Measurements from ENCODE around the gene LARGE1. TPM values are rescaled to one million over a fixed set of nuclear protein-coding genes. Genes with fewer than 3 reads are reported as not detected.

The LARGE1 gene
- total and polyA plus RNA-seq, 2 of the 4 experiments (the other 2 are of a cell fraction): 6.2 to 12.4 TPM

DNA sequence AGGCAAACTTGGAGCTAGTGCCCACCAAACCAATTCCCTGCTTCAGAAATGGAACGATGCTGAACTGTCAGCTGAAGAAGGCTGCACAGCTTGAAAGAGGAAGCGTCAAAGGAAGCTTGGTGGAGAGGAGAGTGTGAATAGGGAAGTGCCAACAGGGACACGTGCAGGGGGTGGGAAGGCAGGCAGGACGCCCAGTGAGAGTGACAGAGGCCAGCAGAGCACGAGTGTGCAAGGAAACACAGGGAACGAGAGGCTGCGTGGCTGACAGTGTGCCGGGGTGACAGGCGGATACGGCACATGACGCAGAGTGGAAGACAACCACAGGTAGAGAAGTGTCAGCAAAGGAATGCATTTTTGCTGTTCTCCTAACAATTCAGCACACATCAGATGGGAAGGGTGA, 196.4 kb downstream of the LARGE1 start:
- in situ Hi-C loops (cut with MboI; ENCODE audit: low sequenced_read_pairs) (no loop called here), dilution Hi-C loops (cut with HindIII; ENCODE audit: low sequenced_read_pairs, unreplicated experiment) (no loop called here), intact Hi-C loops (cut with micrococcal nuclease) (no loop called here)
- WGBS, 2 experiments (ENCODE audit: extremely low coverage in 2 of 2, insufficient read length in 1 of 2): 75% methylated on average over 4 of the region's 11 CpGs; no CpG with 5 or more reads in 1 of the 2 experiments
- no peak overlapping the region for H3K14ac ChIP-seq (replicated peaks; ENCODE audit: low read depth, low read length)
- H3K4ac ChIP-seq (ENCODE audit: low read depth, low read length): no peak overlapping the region
- no peak overlapping the region for H2AFZ ChIP-seq (replicated peaks; ENCODE audit: low read length, poor library complexity)
- H3K4me3 ChIP-seq (ENCODE audit: insufficient read depth, low read depth, low read length): no peak overlapping the region
- no peaks in the 10 kb centered on the region for H3K9me3 ChIP-seq (ENCODE audit: control insufficient read depth, insufficient read depth, low read length)
- no peak overlapping the region for H4K5ac ChIP-seq (ENCODE audit: low read depth, low read length)
- no peak overlapping the region for H3K18ac ChIP-seq (ENCODE audit: low read depth, low read length)
- H3K36me3 ChIP-seq (ENCODE audit: control insufficient read depth, insufficient read depth, low read length): no peaks in the 10 kb centered on the region
- no peak overlapping the region for H3K4me2 ChIP-seq (ENCODE audit: low read depth, low read length)
- no peaks in the 10 kb centered on the region for H3K27me3 ChIP-seq (ENCODE audit: control insufficient read depth, insufficient read depth, low read length)
- no peak overlapping the region for H2BK20ac ChIP-seq (ENCODE audit: low read depth, low read length)
- BruUV-seq (replicated peaks): no TSS peak
- H3K27ac ChIP-seq (ENCODE audit: insufficient read depth, low read length): no peak overlapping the region
- no peak overlapping the region for H2BK5ac ChIP-seq (ENCODE audit: low read depth, low read length, poor library complexity, severe bottlenecking)
- H3K23ac ChIP-seq (ENCODE audit: low read depth, low read length): no peak overlapping the region
- 0 out of 2 replicates have a peak, but pooled peaks cover 5% of the 10 kb centered on the region for H4K20me1 ChIP-seq (ENCODE audit: insufficient read depth, low read length)
- peaks cover 8% of the 10 kb centered on the region for H3K4me1 ChIP-seq (ENCODE audit: control insufficient read depth, insufficient read depth, low read length)
- peak overlapping the region; percentile 40; the same call in 1 of the 2 replicates for H2AK5ac ChIP-seq (ENCODE audit: low read depth, low read length)
- H3K79me1 ChIP-seq (ENCODE audit: low read depth in 1 of 2, low read length in 2 of 2): peaks cover 3 to 11% of the 10 kb centered on the region in 2 experiments; a peak in 3 of 4 replicates
- POLR2A ChIA-PET (ENCODE audit: unreplicated experiment): no interaction called here
- ATAC-seq (ENCODE audit: low read depth) (no peak), DNase-seq (no peak)
- no peak overlapping the region for H3K9ac ChIP-seq (ENCODE audit: low read depth, low read length)
- no peak overlapping the region for H4K91ac ChIP-seq (ENCODE audit: insufficient read depth, low read depth, low read length)
- no peak overlapping the region for H4K8ac ChIP-seq (ENCODE audit: low read depth in 2 of 2, low read length in 2 of 2)
- H2AK9ac ChIP-seq (replicated peaks; ENCODE audit: low read depth, low read length, poor library complexity): no peak overlapping the region
- peaks cover 5% of the 10 kb centered on the region; the same call in 1 of the 2 replicates for H3K9me1 ChIP-seq (ENCODE audit: insufficient read depth, low read length)
- CTCF ChIA-PET: no interaction called here
- H3K56ac ChIP-seq (ENCODE audit: extremely low read depth, insufficient read depth, low read length): no peak overlapping the region
- H2BK15ac ChIP-seq (ENCODE audit: low read depth, low read length): no peak overlapping the region
- no peak overlapping the region; the same call in 1 of the 2 replicates for H2BK120ac ChIP-seq (ENCODE audit: low read depth, low read length)
- TF ChIP-seq POLR2A (IDR thresholded peaks at IDR 0.05; ENCODE audit: low read depth, low read length): no peak
- no peak for TF ChIP-seq MAFK (IDR thresholded peaks at IDR 0.05; ENCODE audit: low read depth, low read length)
- TF ChIP-seq MXI1 (IDR thresholded peaks at IDR 0.05; ENCODE audit: borderline replicate concordance, low read depth, low read length): no peak
- TF ChIP-seq, protein P1, sequence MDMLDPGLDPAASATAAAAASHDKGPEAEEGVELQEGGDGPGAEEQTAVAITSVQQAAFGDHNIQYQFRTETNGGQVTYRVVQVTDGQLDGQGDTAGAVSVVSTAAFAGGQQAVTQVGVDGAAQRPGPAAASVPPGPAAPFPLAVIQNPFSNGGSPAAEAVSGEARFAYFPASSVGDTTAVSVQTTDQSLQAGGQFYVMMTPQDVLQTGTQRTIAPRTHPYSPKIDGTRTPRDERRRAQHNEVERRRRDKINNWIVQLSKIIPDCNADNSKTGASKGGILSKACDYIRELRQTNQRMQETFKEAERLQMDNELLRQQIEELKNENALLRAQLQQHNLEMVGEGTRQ (IDR thresholded peaks at IDR 0.05; ENCODE audit: low read depth, low read length): no peak
- TF ChIP-seq, protein P2, sequence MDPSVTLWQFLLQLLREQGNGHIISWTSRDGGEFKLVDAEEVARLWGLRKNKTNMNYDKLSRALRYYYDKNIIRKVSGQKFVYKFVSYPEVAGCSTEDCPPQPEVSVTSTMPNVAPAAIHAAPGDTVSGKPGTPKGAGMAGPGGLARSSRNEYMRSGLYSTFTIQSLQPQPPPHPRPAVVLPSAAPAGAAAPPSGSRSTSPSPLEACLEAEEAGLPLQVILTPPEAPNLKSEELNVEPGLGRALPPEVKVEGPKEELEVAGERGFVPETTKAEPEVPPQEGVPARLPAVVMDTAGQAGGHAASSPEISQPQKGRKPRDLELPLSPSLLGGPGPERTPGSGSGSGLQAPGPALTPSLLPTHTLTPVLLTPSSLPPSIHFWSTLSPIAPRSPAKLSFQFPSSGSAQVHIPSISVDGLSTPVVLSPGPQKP (IDR thresholded peaks at IDR 0.05; ENCODE audit: borderline replicate concordance, low read depth, low read length): no peak
- TF ChIP-seq FOS (IDR thresholded peaks at IDR 0.05; ENCODE audit: low read depth, low read length): no peak
- TF ChIP-seq CHD1 (IDR thresholded peaks at IDR 0.05; ENCODE audit: low read depth, low read length): no peak
- TF ChIP-seq, protein P3, sequence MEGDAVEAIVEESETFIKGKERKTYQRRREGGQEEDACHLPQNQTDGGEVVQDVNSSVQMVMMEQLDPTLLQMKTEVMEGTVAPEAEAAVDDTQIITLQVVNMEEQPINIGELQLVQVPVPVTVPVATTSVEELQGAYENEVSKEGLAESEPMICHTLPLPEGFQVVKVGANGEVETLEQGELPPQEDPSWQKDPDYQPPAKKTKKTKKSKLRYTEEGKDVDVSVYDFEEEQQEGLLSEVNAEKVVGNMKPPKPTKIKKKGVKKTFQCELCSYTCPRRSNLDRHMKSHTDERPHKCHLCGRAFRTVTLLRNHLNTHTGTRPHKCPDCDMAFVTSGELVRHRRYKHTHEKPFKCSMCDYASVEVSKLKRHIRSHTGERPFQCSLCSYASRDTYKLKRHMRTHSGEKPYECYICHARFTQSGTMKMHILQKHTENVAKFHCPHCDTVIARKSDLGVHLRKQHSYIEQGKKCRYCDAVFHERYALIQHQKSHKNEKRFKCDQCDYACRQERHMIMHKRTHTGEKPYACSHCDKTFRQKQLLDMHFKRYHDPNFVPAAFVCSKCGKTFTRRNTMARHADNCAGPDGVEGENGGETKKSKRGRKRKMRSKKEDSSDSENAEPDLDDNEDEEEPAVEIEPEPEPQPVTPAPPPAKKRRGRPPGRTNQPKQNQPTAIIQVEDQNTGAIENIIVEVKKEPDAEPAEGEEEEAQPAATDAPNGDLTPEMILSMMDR (conservative IDR thresholded peaks at IDR 0.05; ENCODE audit: low read depth, low read length): no peak
- no peak for TF ChIP-seq RAD21 (IDR thresholded peaks at IDR 0.05; ENCODE audit: low read length)
- no peak for TF ChIP-seq SMC3 (IDR thresholded peaks at IDR 0.05; ENCODE audit: low read depth, low read length)

All from IMR-90 (cell line).